Loucy (cell line): ENCODE results near the gene GLT1D1.

Experiments
- H2AFZ ChIP-seq: fragments of 200-600 bp; sonication (generic); 2 replicates; pipeline ENCODE4 v1.6.0; 2016; ENCODE audit warnings: antibody characterized with exemption, mild to moderate bottlenecking, low read length, moderate library complexity
- H3F3A ChIP-seq: fragments of 200-600 bp; 2 replicates; pipeline ENCODE4 v1.6.0; 2016; ENCODE audit warnings: antibody characterized with exemption, low read depth, mild to moderate bottlenecking
- H3K27me3 ChIP-seq: fragments of 200-600 bp; sonication (generic); 2 replicates; pipeline ENCODE4 v1.6.1; 2014; ENCODE audit warnings: low read length, mild to moderate bottlenecking; ENCODE audit not compliant: insufficient read depth, poor library complexity, severe bottlenecking
- H3K36me3 ChIP-seq: fragments of 200-600 bp; sonication (generic); 2 replicates; pipeline ENCODE4 v1.6.1; 2016; ENCODE audit warnings: low read length; ENCODE audit not compliant: insufficient read depth
- H3K4me1 ChIP-seq: fragments of 200-600 bp; sonication (generic); 2 replicates; pipeline ENCODE4 v1.5.1; 2014; ENCODE audit warnings: low read length, mild to moderate bottlenecking; ENCODE audit not compliant: insufficient read depth, poor library complexity, severe bottlenecking
- H3K4me2 ChIP-seq: fragments of 200-600 bp; sonication (generic); 2 replicates; pipeline ENCODE4 v1.6.0; 2014; ENCODE audit warnings: antibody characterized with exemption, low read length, low read depth, mild to moderate bottlenecking; ENCODE audit not compliant: poor library complexity, severe bottlenecking
- H3K4me3 ChIP-seq: fragments of 200-600 bp; sonication (generic); 2 replicates; pipeline ENCODE4 v1.5.1; 2014; ENCODE audit warnings: low read length, mild to moderate bottlenecking, mixed read lengths; ENCODE audit not compliant: poor library complexity, severe bottlenecking
- H3K79me2 ChIP-seq: fragments of 200-600 bp; sonication (generic); 2 replicates; pipeline ENCODE4 v1.6.1; 2014; ENCODE audit warnings: low read length; ENCODE audit not compliant: insufficient read depth
- H3K9ac ChIP-seq: fragments of 200-600 bp; sonication (generic); 2 replicates; pipeline ENCODE4 v1.6.0; 2014; ENCODE audit warnings: mild to moderate bottlenecking, low read depth, low read length, moderate library complexity; ENCODE audit not compliant: poor library complexity, severe bottlenecking
- H3K9me2 ChIP-seq: fragments of 200-600 bp; sonication (generic); replicated peaks from 2 replicates; pipeline ENCODE4 v1.6.1; 2016; ENCODE audit warnings: low read depth, low read length, mixed read lengths
- H3K9me3 ChIP-seq: fragments of 200-600 bp; sonication (generic); 2 replicates; pipeline ENCODE4 v1.6.1; 2014; ENCODE audit warnings: mild to moderate bottlenecking, antibody characterized with exemption, low read length, low read depth; ENCODE audit not compliant: insufficient read depth
- H4K20me1 ChIP-seq: fragments of 200-600 bp; sonication (generic); 2 replicates; pipeline ENCODE4 v1.6.0; 2014; ENCODE audit warnings: antibody characterized with exemption, low read length, mild to moderate bottlenecking; ENCODE audit not compliant: insufficient read depth, poor library complexity, severe bottlenecking
- CTCF ChIP-seq: fragments of 200-600 bp; sonication (generic); conservative IDR thresholded peaks from 2 replicates; pipeline ENCODE4 v1.5.1; 2014; ENCODE audit warnings: mild to moderate bottlenecking, antibody characterized with exemption, low read length
- EZH2phosphoT487 ChIP-seq: fragments of 200-600 bp; IDR thresholded peaks from 2 replicates; pipeline ENCODE4 v1.6.1; 2018; ENCODE audit warnings: antibody characterized with exemption, mild to moderate bottlenecking, moderate library complexity, borderline replicate concordance

The GLT1D1 gene

GRCh38 chr12:129005829-129006228 is 152.6 kb downstream of the GLT1D1 start:
- Histone ChIP-seq H3K4me3 (no peak overlapping the region), H3K4me2 (no peak overlapping the region), H3K9ac (no peak overlapping the region), H4K20me1 (no peaks in the 10 kb centered on the region), H3F3A (no peaks in the 10 kb centered on the region), H3K27me3 (no peaks in the 10 kb centered on the region), H3K9me2 (no peaks in the 10 kb centered on the region), H3K9me3 (no peaks in the 10 kb centered on the region), H3K79me2 (no peaks in the 10 kb centered on the region), H3K4me1 (no peaks in the 10 kb centered on the region), H3K36me3 (no peaks in the 10 kb centered on the region), H2AFZ (no peak overlapping the region)
- TF ChIP-seq CTCF, result no peak
- TF ChIP-seq EZH2phosphoT487, result no peak

GRCh38 chr12:129009833-129010622 is 156.8 kb downstream of the GLT1D1 start:
- Histone ChIP-seq H4K20me1 (no peaks in the 10 kb centered on the region), H3K27me3 (no peaks in the 10 kb centered on the region), H3K4me1 (no peaks in the 10 kb centered on the region), H3F3A (no peaks in the 10 kb centered on the region), H3K9me2 (no peaks in the 10 kb centered on the region), H3K4me2 (no peak overlapping the region), H3K79me2 (no peaks in the 10 kb centered on the region), H2AFZ (no peak overlapping the region), H3K9ac (no peak overlapping the region), H3K4me3 (no peak overlapping the region), H3K9me3 (no peaks in the 10 kb centered on the region), H3K36me3 (no peaks in the 10 kb centered on the region)
- TF ChIP-seq EZH2phosphoT487 (no peak), CTCF (no peak)

GRCh38 chr12:129016159-129016558 is 162.9 kb downstream of the GLT1D1 start:
- no peak overlapping the region for H3K4me3 ChIP-seq
- H3K9me3 ChIP-seq, result no peaks in the 10 kb centered on the region; the same call in 1 of the 2 replicates
- no peaks in the 10 kb centered on the region for H4K20me1 ChIP-seq
- H3K4me2 ChIP-seq, result no peak overlapping the region
- no peak overlapping the region for H3K9ac ChIP-seq
- H3K4me1 ChIP-seq, result no peaks in the 10 kb centered on the region
- no peaks in the 10 kb centered on the region for H3K9me2 ChIP-seq
- no peaks in the 10 kb centered on the region for H3K79me2 ChIP-seq
- no peaks in the 10 kb centered on the region for H3K36me3 ChIP-seq
- no peaks in the 10 kb centered on the region for H3K27me3 ChIP-seq
- TF ChIP-seq CTCF, result no peak
- no peak for TF ChIP-seq EZH2phosphoT487
- no peaks in the 10 kb centered on the region for H3F3A ChIP-seq
- H2AFZ ChIP-seq, result no peak overlapping the region
